Measurements from ENCODE around the gene HS3ST3A1.
"Not testable (repeated sequence)": the region's sequence is repeated elsewhere in the genome, so short reads cannot be mapped to it uniquely, and the experiment has no call there.

Gene HS3ST3A1

GRCh38 chr17:13534946-13535345 lies 66.8 kb downstream of the HS3ST3A1 start:
- no peak for DNase-seq

- no peak for DNase-seq
Measured at GRCh38 chr17:13531721-13532120, 70.0 kb downstream of the HS3ST3A1 start.

GRCh38 chr17:13525876-13526275 lies 75.9 kb downstream of the HS3ST3A1 start:
- DNase-seq = no peak

- no peak for DNase-seq
Measured at GRCh38 chr17:13523164-13523563, 78.6 kb downstream of the HS3ST3A1 start.

DNA sequence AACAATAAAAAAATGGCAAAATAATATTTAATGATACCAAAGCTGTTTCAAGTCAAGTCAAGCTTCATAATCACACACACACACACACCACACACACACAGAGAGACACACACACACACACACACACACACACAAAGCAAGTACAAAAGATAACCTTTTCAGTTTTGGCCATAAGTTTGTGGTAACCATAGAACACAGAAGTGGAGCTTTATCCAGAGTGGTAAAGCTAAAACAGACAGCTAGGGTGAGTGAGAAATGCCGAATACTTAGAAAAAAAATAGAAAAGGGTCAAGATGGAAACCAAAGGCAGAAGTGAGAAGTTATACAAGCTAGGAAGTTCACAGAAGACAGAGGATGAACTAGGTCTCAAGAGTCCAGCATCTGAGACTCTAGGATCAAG lies 79.0 kb downstream of the HS3ST3A1 start:
- no peak for DNase-seq

GRCh38 chr17:13521784-13522183 lies 79.9 kb downstream of the HS3ST3A1 start:
- DNase-seq = no peak

DNA sequence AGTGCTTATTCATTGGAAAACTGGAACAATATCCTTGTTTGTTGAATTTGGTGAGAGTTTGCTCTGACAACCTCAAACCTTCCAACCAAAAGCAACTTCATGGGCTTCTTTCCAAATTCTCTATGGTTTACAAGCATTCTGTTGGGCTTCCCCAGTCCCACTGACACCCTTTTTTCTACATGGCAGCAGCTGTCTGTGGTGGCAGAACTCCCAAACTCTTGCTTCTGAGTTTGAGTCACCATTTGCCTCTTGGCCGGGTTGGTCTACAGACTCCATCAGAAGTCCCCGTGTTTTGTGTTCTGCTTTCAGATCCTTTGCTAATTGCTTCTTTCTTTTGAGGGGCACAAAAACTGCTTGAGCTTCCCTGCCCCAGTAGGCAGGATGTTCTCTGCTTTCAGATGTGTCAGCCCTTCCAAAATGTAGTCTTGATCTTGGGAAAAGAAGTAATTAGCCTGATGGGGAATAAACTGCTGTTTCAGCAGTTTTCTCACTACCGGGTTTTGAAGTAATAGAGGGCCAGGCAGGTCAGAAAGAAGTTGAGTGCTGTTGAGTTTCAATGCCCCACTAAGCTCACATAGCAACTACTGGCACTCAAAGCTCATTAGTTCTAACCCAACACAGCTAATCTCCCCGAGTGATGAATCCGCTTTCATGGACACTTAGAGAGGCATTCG lies 80.7 kb downstream of the HS3ST3A1 start:
- no peak for DNase-seq

DNA sequence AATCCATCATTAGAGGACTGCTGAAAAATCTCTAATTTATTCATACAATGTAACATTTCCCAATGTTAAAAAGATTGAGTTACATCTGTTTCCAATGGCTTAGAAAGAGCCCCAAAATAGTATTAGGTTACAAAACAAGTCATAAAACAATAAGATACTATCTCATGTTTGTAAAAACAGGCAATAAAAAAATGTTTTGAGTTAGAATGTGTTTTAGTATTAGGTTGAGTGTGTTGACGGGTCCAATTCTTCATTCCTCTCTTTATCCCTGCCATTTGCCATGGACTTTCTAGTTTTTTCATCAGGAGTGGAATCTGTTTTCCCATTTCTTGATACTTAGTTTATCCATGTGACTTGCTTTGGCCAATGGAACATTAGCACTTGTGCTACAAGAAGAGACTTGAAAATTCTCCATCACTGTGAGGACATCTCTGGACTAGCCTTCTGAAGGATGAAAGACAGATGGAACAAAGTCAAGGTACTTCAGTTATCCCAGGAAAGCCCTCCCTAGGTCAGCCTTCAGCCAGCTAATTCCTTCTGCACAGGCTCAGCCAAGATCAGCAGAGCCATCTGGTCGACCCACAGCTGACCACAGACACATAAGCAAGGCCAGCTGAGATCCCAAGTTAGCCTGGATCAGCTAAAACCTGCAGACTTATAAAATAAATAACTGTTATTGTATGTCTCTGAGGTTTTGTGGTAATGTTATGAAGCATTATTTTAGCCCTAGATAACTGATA lies 83.3 kb downstream of the HS3ST3A1 start:
- DNase-seq = no peak

DNA sequence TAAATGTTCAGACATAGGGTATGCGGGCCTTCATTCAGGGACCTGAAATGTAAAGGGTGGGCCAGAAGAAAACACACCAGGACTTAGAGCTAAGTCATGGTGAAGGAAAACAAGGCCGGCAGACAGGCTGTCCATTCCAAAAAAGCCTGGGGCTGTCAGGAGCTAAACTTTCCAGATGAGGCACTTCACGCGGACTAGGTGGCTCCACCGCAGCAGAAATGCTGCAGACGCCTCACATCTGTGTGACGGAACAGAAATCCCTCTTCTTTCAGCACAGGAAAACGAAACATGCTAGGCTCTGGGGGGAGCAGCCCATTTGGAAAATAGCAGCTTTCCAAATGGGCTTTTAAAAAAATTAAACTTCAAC lies 88.7 kb downstream of the HS3ST3A1 start:
- DNase-seq = no peak

- DNase-seq = no peak
Measured at GRCh38 chr17:13510062-13510461, 91.7 kb downstream of the HS3ST3A1 start.

DNA sequence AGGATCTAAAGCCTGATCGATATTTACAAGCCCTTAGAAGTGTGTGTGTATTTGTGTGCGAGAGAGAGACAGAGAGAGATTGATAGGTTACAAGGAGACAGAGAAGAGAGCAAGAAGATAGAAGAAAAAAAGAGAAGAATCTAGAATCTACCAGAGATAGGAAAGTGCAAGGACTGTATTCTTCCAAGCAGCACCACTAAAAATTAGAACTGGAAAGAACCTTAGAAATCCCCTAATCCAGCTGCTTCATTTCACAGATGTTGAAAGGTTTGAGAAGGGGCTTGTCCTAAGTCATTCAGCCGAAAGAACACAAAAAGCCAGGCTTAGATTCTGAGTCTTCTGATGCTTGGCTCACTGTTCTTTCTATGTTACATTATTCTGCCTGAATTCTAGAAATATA lies 92.2 kb downstream of the HS3ST3A1 start:
- no peak for DNase-seq

DNA sequence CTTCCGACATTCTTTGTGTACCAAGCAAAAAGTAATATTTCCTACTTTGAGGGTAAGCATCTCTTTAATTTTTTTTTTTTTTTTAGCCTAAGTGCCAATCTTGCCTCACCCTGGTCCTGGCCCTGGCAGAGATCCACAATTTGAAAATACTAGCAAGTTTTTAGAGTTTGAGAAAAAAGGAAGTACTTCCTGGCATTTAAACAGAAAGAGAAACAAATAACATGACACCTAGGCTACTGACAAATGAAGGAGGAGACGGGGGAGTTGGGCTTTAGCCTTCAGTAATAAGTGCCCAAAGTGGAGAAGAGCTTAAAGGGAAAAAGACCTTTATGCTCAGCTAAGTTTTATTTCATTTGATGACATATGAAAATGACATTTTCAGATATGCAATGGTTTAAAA lies 92.8 kb downstream of the HS3ST3A1 start:
- no peak for DNase-seq

DNA sequence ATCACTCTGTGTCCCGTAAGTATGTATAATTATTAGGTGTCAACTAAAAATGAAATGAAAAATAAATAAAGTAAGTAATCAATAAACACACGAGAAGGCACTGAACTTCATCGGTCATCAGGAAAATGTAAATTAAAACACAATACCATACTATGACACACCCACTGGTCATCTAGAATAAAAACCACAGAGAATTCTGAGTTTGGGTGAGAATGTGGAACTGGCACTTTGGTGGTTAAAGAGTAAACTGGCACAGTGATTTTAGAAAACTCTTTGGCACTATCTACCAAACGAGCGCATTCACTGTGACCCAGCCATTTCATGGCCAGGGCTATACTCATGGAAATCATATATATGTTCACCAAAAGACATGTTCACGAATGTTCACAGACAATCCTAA lies 98.2 kb downstream of the HS3ST3A1 start:
- no peak for DNase-seq

- no peak for DNase-seq
Measured at GRCh38 chr17:13502263-13502662, 99.5 kb downstream of the HS3ST3A1 start.

GRCh38 chr17:13500947-13501346 lies 100.8 kb downstream of the HS3ST3A1 start:
- DNase-seq = no peak

GRCh38 chr17:13498184-13498583 lies 103.5 kb downstream of the HS3ST3A1 start:
- DNase-seq = no peak

GRCh38 chr17:13496553-13497056 lies 105.1 kb downstream of the HS3ST3A1 start:
- not testable (repeated sequence) for DNase-seq

- DNase-seq = no peak
Measured at GRCh38 chr17:13495423-13495822, 106.3 kb downstream of the HS3ST3A1 start.

GRCh38 chr17:13492737-13493122 lies 109.0 kb downstream of the HS3ST3A1 start:
- DNase-seq = no peak

DNA sequence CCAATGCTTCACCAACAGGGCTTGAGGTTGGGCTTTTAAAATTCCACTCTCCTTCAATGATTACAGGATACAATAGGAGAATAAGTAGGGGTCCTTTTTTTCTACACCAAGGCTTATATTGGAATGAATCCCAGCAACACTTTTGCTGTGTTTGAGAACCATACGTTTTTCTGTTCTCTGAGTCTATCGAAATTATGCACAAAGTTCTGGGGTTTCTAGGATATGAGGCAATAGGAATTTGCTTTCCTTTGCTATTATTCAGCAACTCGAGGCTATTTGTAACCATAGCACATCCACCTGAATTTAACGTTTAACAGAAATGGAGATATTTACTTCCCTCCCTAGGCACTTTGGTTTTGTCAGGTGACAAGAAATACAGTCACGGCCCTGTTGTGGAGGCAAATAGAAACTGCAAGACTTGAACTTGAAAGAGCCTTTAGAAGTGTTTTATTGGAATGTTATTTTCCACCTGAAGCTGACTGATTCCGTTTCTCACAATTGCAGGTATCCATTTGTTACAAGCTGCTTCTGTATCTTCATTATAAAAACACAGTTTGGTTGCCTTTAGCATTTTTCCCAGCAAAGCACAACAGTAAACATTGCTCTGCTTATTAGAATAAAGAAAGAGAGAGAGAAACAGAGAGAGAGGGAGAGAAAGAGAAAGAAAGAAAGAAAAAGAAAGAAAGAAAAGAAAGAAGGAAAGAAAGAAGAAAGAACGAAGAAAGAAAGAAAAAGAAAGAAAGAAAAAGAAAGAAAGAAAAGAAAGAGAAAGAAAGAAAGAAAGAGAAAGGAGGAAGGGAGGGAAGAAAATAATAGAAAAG lies 109.6 kb downstream of the HS3ST3A1 start:
- DNase-seq = no peak

DNA sequence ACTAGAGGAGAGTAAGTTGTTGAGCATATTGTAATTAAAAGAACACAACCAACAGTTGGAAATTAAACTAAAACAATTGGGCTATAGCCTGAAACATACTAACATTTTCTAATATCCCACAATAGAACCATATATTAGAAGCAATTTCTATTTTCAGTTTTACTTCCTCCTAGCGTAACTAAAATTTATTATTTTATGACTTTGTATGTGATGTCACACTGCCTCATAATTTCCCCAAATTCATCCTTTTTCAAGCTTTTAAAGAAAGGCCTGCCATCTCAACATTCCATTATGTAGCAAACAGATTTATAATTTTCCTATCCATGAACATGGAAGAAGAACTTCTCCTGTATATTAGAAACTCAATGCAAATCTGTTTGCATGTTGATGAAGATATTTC lies 110.2 kb downstream of the HS3ST3A1 start:
- no peak for DNase-seq

GRCh38 chr17:13490906-13491482 lies 110.7 kb downstream of the HS3ST3A1 start:
- DNase-seq = no peak

GRCh38 chr17:13490427-13490826 lies 111.3 kb downstream of the HS3ST3A1 start:
- no peak for DNase-seq

Measured in NCI-H446 treated with DMSO at 0.1 percent for 48 hours (cell line).